Muscle of back (tissue), 11 donors: ENCODE measurements around the gene REEP1. TPM values are rescaled to one million over a fixed set of nuclear protein-coding genes. Genes with fewer than 3 reads are reported as not detected.

ENCODE experiments used
- DNase-seq, 3 donors: peaks; one replicate each; pipeline versions ENCODE4 v3.0.0 to v3.0.0-alpha.2; 2013
- polyA plus RNA-seq, 10 donors: library from polyadenylated mRNA; unstranded; fragments of 120-200 nt; gene quantifications; one replicate each; pipeline ENCODE4 v1.2.1, GENCODE V29; 2013; ENCODE audit not compliant: insufficient read length in 10 of 10

Gene REEP1
- polyA plus RNA-seq, 10 donors: 38.8 to 84.8 (median 46.1) TPM

GRCh38 chr2:86226070-86226469 is 111.4 kb downstream of the REEP1 start:
- DNase-seq: no peak

GRCh38 chr2:86225581-86225980 is 111.8 kb downstream of the REEP1 start:
- DNase-seq: peak; percentile 30 to 61 (median 59)

GRCh38 chr2:86224645-86225355 is 112.6 kb downstream of the REEP1 start:
- no peak for DNase-seq

DNA sequence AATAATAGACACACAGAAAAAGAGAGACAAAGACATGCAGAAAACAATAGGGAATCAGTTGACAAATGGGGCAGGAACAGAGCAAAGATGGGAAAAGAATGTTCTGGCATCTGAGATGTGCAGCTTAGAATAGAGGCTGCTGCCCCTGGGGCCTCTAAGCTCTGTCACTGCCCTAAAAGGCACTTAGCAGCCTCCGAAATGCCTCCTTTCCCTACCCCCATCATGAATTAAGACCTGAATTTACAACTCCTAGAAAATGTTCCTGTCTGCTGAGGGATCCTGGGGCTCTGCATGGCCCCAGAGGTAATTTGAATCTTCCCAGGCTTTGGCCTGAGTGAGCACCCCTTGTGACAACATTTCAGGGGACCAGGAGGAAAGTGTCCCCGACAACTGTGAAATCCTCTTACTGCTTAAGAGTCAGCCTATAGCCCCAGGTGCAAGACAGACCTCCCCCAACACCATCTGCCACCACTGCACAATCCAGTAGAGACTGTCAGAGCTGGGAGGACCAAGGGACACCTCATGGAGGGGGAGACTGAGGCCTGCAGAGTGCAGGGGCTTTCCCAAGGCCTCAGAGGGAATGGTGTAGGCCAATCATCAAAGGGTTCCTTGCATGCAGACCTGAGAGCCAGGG is 113.4 kb downstream of the REEP1 start:
- DNase-seq: no peak

DNA sequence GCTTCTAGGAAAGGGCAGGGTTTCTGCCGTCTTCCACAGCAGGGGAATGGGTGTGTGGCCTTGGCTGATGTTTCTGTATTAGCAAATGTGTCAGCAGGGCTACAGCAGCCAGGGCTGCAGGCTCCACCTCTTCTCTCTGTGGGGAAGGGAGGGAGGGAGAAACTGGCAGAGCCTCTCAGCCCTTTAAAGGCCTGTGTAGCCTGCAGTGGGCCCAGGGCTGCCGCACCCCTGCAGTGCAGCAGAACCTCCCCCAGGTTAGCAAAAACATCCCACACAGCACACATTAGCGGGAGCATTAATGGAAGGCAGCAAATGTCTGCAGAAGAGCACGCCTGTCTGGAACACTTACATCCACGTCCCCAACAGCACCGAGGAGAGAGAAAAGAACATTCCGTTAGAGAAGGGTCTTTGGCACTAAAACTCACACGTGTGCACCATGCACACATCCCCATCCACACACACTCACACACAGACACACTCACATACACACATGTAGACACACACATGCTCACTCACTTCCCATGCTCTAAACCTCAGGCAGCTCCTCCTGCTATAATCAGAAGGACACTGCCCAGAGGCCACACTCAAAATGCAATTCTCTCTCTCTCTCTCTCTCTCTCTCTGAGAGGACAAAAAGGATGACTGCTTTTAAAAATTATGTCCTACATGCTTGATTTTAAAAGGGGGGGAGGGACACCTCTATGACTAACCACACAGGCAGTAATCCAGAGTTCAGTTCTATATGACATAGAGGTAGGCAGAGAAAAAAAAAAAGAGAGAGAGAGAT is 114.1 kb downstream of the REEP1 start:
- peak; percentile 75 to 90 (median 81) for DNase-seq

DNA sequence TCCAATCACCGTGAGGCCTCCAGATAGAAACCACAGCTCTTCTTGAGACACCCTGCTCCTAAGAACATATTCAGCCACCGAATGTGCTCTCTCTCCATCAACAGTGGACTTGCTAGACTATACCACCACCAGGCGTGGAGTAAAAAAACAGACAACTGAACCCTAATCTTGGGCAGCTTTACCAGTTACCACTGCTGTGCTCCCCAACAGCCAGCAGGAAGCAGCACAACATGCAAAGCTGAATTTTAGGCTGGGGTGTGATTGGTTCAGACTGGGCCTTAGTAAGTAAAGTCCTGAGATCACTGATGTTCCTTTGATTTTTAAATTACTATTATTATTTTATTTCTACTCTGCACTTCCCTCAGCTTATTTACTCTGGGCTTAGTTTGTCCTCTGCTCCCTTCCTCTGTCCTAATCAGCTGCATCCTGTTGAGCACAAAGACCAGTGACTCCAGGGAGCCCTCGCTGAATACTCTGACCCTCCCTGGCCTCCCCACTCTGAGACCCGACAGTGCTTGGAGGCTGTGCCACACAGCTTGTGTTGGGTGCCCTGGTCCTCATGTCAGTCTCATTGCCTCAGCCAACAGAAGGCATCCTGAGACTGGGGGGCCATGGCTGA is 116.3 kb downstream of the REEP1 start:
- peak; percentile 32 to 64 (median 43) for DNase-seq

GRCh38 chr2:86219896-86220295 is 117.5 kb downstream of the REEP1 start:
- DNase-seq: no peak

DNA sequence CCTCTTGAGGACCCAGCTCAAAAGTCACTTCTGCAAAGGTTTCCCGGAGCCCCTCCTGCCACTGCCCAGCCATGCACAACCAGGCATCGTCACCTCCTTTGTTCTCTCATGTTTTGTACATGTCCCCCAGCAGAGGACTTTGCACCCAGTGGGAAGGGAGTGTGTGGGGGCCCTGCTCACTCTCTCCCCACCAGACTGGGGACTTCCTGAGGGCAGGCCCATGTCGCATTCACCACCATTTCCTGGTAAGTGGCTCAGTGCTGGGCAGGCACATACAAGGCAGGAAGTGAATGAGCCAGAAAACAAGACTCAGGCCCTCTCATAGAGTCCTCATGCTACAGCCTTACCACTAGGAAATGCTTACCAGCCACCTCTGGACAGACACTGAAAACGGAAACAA is 119.3 kb downstream of the REEP1 start:
- no peak for DNase-seq

GRCh38 chr2:86216575-86217555 is 120.6 kb downstream of the REEP1 start:
- peak in 1 of 3 donors; percentile 31 for DNase-seq

GRCh38 chr2:86214503-86214832 is 123.0 kb downstream of the REEP1 start:
- DNase-seq: no peak

GRCh38 chr2:86213699-86214502 is 123.5 kb downstream of the REEP1 start:
- no peak for DNase-seq

GRCh38 chr2:86213056-86213455 is 124.4 kb downstream of the REEP1 start:
- no peak for DNase-seq

DNA sequence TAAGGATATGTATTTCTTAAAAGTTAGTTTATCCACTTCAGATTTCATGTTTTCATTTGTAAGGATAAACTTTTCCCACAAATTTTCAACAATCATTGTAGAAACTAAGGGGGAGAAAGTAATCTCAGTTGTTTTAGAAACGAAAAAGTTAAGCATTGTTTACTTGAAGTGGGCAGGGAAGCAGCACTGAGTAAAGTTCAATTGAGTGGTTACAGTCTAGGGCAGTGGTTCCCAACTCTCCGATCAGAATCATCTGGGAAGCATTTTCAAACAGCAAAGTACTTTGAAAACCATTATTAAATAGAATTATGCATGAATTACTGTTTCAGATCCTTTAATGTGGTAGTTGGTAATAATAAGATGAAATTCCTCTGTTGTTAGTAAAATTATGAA is 125.6 kb downstream of the REEP1 start:
- no peak for DNase-seq

- no peak for DNase-seq
These were observed 126.2 kb downstream of the REEP1 start for GRCh38 chr2:86211033-86211795.

DNA sequence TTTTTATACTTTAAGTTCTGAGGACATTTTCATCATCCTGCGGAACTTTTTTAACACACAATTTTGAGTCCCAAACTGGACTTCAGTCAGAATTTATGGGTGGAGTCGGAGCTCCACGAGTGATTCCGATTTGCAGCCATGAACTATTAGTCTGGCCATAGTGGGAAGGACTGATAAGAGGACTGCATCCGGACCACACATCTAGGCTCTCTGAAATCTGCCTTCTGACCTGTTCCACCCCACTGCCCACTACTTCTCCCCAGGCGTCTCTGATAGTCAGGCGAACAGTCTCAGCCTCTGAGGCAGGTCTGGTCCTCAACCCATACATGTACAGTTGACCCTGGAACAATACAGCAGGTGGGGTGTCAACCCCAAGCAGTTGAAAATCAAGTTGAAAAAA is 133.0 kb downstream of the REEP1 start:
- DNase-seq: no peak

DNA sequence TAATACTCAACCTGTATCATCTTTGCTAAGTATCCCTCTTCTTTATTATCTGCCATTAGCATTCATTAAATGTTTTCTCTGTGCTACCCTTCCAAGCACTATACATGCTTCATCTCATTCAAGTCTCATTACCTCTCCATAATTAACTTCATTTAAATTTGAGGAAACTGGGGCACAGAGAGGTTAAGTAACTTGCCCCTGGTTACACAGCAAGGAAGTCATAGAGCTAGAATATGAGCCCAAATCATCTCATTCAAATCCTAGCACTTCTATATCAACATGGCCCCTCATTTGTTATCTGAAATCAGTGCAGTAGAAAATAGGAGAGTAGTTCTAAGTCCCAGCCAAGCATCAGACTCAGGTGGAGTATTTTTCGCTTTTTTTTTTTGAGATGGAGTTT is 133.8 kb downstream of the REEP1 start:
- DNase-seq: no peak

DNA sequence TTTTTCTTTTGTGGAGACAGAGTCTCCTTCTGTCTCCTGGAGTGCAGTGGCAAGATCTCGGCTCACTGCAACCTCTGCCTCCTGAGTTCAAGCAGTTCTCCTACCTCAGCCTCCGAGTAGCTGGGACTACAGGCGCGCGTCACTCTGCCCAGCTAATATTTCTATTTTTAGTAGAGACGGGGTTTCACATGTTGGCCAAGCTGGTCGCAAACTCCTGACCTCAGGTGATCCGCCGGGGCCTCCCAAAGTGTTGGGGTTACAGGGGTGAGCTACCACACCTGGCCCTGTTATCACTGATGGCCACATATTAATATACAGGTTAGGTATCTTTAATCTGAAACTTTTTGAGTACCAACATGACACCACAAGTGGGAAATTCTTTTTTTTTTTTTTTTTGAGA is 134.7 kb downstream of the REEP1 start:
- no peak for DNase-seq

GRCh38 chr2:86202336-86202692 is 135.1 kb downstream of the REEP1 start:
- DNase-seq: no peak

GRCh38 chr2:86201671-86202335 is 135.6 kb downstream of the REEP1 start:
- DNase-seq: no peak
